ENCODE data around the gene GRIFIN. TPM values are rescaled to one million over a fixed set of nuclear protein-coding genes. Genes with fewer than 3 reads are reported as not detected.

GRIFIN gene
- total and polyA plus RNA-seq, 2 experiments from 2014 or later, result not detected

- WGBS (ENCODE audit: low lambda C conversion rate, missing lambda C conversion rate), result 90% methylated on average over 4 of the region's 4 CpGs
- Histone ChIP-seq H3K9me3 (ENCODE audit: low read depth) (no peaks in the 10 kb centered on the region), H2AFZ (no peak overlapping the region), H3K9me2 (replicated peaks; ENCODE audit: insufficient read depth) (no peaks in the 10 kb centered on the region), H3K79me2 (no peaks in the 10 kb centered on the region), H3K27me3 (no peaks in the 10 kb centered on the region), H4K20me1 (ENCODE audit: insufficient read depth, poor library complexity, severe bottlenecking) (no peaks in the 10 kb centered on the region), H3K4me2 (no peak overlapping the region), H3K4me3 (no peak overlapping the region), H3K27ac (no peak overlapping the region), H3K36me3 (replicated peaks; ENCODE audit: insufficient read depth, low read depth) (no peaks in the 10 kb centered on the region), H3K4me1 (ENCODE audit: insufficient read depth) (no peaks in the 10 kb centered on the region)
- DNase-seq (ENCODE audit: low spot score), result no peak
- TF ChIP-seq EZH2phosphoT487 (IDR thresholded peaks at IDR 0.05; ENCODE audit: low read depth, severe bottlenecking, unreplicated experiment) (no peak), CTCF (IDR thresholded peaks at IDR 0.05; ENCODE audit: poor library complexity) (no peak), EZH2 (IDR thresholded peaks at IDR 0.05; ENCODE audit: borderline replicate concordance) (no peak)
Measured at GRCh38 chr7:2481195-2481594, 5.0 kb upstream of the GRIFIN start.

GRCh38 chr7:2480070-2480408 is 3.8 kb upstream of the GRIFIN start:
- Histone ChIP-seq H3K9me3 (ENCODE audit: low read depth) (no peaks in the 10 kb centered on the region), H3K27ac (no peak overlapping the region), H3K4me1 (ENCODE audit: insufficient read depth) (no peaks in the 10 kb centered on the region), H3K4me2 (no peak overlapping the region), H3K4me3 (no peak overlapping the region), H3K9me2 (replicated peaks; ENCODE audit: insufficient read depth) (no peaks in the 10 kb centered on the region), H4K20me1 (ENCODE audit: insufficient read depth, poor library complexity, severe bottlenecking) (no peaks in the 10 kb centered on the region), H2AFZ (no peak overlapping the region), H3K79me2 (no peaks in the 10 kb centered on the region), H3K36me3 (replicated peaks; ENCODE audit: insufficient read depth, low read depth) (no peaks in the 10 kb centered on the region), H3K27me3 (no peaks in the 10 kb centered on the region)
- TF ChIP-seq EZH2 (IDR thresholded peaks at IDR 0.05; ENCODE audit: borderline replicate concordance) (no peak), EZH2phosphoT487 (IDR thresholded peaks at IDR 0.05; ENCODE audit: low read depth, severe bottlenecking, unreplicated experiment) (no peak), CTCF (IDR thresholded peaks at IDR 0.05; ENCODE audit: poor library complexity) (no peak)
- no peak for DNase-seq (ENCODE audit: low spot score)
- 61% methylated on average over 20 of the region's 21 CpGs for WGBS (ENCODE audit: low lambda C conversion rate, missing lambda C conversion rate)

DNA sequence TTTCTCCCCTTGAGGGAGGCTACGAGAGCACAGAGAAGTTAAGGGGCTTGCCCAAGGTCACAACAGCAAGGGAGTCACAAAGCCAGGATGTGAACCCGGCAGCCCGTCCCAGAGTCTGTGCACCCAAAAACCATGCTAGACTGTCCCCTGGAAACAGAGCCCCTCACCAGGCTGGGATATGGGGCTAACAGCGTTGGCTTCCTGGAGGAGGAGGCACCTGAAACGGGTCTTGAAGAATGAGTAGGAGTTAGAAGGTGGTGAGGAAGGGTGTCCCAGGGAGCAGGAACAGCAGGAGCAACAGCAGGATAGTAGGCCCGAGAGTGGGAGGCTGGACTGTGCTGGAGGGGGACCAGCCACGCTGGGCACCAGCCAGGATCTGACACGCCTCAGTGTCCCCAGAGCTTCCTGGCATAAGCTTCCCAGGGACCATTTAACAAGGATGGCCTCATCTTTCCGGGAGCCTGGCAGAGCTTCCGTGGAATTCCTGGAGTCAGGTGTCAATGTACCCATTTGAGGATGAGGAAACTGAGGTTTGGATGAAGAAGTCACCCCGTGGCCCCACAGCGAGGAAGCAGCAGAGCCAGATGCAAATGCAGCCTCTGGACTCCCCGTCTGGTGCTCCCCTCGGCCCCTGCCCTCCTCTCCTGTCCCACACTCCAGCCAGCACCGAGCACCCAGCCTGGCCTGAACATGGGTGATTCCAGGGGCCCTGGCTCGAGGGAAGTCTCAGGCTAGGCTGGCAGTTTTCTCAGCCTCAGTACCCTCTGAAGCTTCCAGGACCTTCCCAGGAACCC is 3.3 kb upstream of the GRIFIN start:
- TF ChIP-seq CTCF (IDR thresholded peaks at IDR 0.05; ENCODE audit: poor library complexity) (no peak), EZH2phosphoT487 (IDR thresholded peaks at IDR 0.05; ENCODE audit: low read depth, severe bottlenecking, unreplicated experiment) (no peak), EZH2 (IDR thresholded peaks at IDR 0.05; ENCODE audit: borderline replicate concordance) (no peak)
- DNase-seq (ENCODE audit: low spot score), result no peak
- 90% methylated on average over 16 of the region's 16 CpGs for WGBS (ENCODE audit: low lambda C conversion rate, missing lambda C conversion rate)
- Histone ChIP-seq H3K9me3 (ENCODE audit: low read depth) (no peaks in the 10 kb centered on the region), H3K9me2 (replicated peaks; ENCODE audit: insufficient read depth) (no peaks in the 10 kb centered on the region), H3K4me2 (no peak overlapping the region), H3K36me3 (replicated peaks; ENCODE audit: insufficient read depth, low read depth) (no peaks in the 10 kb centered on the region), H3K4me1 (ENCODE audit: insufficient read depth) (no peaks in the 10 kb centered on the region), H2AFZ (no peak overlapping the region), H4K20me1 (ENCODE audit: insufficient read depth, poor library complexity, severe bottlenecking) (no peaks in the 10 kb centered on the region), H3K4me3 (no peak overlapping the region), H3K27ac (no peak overlapping the region), H3K79me2 (no peaks in the 10 kb centered on the region), H3K27me3 (no peaks in the 10 kb centered on the region)

Measured in hepatocyte (in vitro differentiated cells).